HG02970 (cell line): ENCODE measurements around the gene SYCN.

Source experiments
- ATAC-seq: cut with Tn5 transposase; IDR thresholded peaks from one replicate; pipeline ENCODE4 v1.9.1; 2021; ENCODE audit warnings: mild to moderate bottlenecking, moderate library complexity, moderate number of reproducible peaks; ENCODE audit not compliant: unreplicated experiment, low FRiP score

Gene SYCN

GRCh38 chr19:39157275-39157996, 46.6 kb downstream of the SYCN start:
- ATAC-seq, result no peak

GRCh38 chr19:39156326-39157230, 47.5 kb downstream of the SYCN start:
- no peak for ATAC-seq

GRCh38 chr19:39155741-39156140, 48.3 kb downstream of the SYCN start:
- no peak for ATAC-seq

GRCh38 chr19:39155114-39155700, 48.9 kb downstream of the SYCN start:
- ATAC-seq, result no peak

GRCh38 chr19:39154629-39155100, 49.4 kb downstream of the SYCN start:
- ATAC-seq, result no peak

GRCh38 chr19:39154100-39154628, 49.9 kb downstream of the SYCN start:
- no peak for ATAC-seq
